CD4-positive, alpha-beta T cell (primary cell): ENCODE results near the gene CUTC. TPM values are rescaled to one million over a fixed set of nuclear protein-coding genes. Genes with fewer than 3 reads are reported as not detected.

Experiments used
- ATAC-seq: fragments of 200-7000 bp; cut with Tn5 transposase; one replicate; pipeline ENCODE4 v1.10.0; 2022; ENCODE audit warnings: mild to moderate bottlenecking; ENCODE audit not compliant: poor library complexity
- CTCF ChIA-PET: fragments of 350-600 bp; sonication (Branson Sonifier 250); formaldehyde crosslinking; loops from one replicate; lab custom pipeline; 2021; ENCODE audit warnings: antibody characterized with exemption, inconsistent platforms; lab: Charles Lee
- POLR2A ChIA-PET: fragments of 350-600 bp; sonication (Branson Sonifier 250); formaldehyde crosslinking; loops from one replicate; lab custom pipeline; 2021; ENCODE audit warnings: antibody characterized with exemption, inconsistent platforms; lab: Charles Lee
- DNase-seq, 14 experiments: peaks; one replicate each; pipeline ENCODE4 v3.0.0-alpha.2; 2013 to 2020; ENCODE audit warnings: mixed read lengths in 2 of 14
- H3K27ac ChIP-seq, 2 donors: one replicate each; pipeline versions ENCODE4 v1.5.1 to v1.7.0; 2013; ENCODE audit warnings: low read length in 2 of 2, low read depth in 1 of 2, mild to moderate bottlenecking in 1 of 2
- H3K27me3 ChIP-seq, 2 experiments: 1 replicate in 1 of 2; 2 replicates in 1 of 2; pipeline versions ENCODE4 v1.6.1 to v1.7.0; 2013; ENCODE audit warnings: low read length in 2 of 2, control low read depth in 1 of 2, mild to moderate bottlenecking in 1 of 2, moderate library complexity in 1 of 2; ENCODE audit not compliant: insufficient read depth in 2 of 2, control insufficient read depth in 1 of 2
- H3K36me3 ChIP-seq: one replicate; pipeline ENCODE4 v1.6.1; 2013; ENCODE audit warnings: low read length, control low read depth; ENCODE audit not compliant: insufficient read depth
- H3K4me1 ChIP-seq: one replicate; pipeline ENCODE4 v1.6.1; 2013; ENCODE audit warnings: low read length, control low read depth; ENCODE audit not compliant: insufficient read depth
- H3K4me3 ChIP-seq: one replicate; pipeline ENCODE4 v1.5.1; 2013; ENCODE audit warnings: mild to moderate bottlenecking, low read length, moderate library complexity
- H3K9me3 ChIP-seq, 2 experiments: 1 replicate in 1 of 2; 2 replicates in 1 of 2; pipeline versions ENCODE4 v1.6.1 to v1.7.0; 2013; ENCODE audit warnings: low read length in 2 of 2, mild to moderate bottlenecking in 2 of 2, control low read depth in 1 of 2, moderate library complexity in 1 of 2; ENCODE audit not compliant: control insufficient read depth in 1 of 2, insufficient read depth in 1 of 2
- H3K27ac Mint-ChIP-seq: one replicate; pipeline ENCODE4 v1.8.0; 2020; ENCODE audit warnings: mixed read lengths
- H3K27me3 Mint-ChIP-seq: one replicate; pipeline ENCODE4 v1.8.0; 2021; ENCODE audit warnings: mixed read lengths
- H3K36me3 Mint-ChIP-seq: one replicate; pipeline ENCODE4 v1.8.0; 2021; ENCODE audit warnings: low read depth, mixed read lengths
- H3K4me1 Mint-ChIP-seq: one replicate; pipeline ENCODE4 v1.8.0; 2021; ENCODE audit warnings: low read depth, mixed read lengths
- H3K4me3 Mint-ChIP-seq: one replicate; pipeline ENCODE4 v1.8.0; 2020; ENCODE audit warnings: mild to moderate bottlenecking, mixed read lengths
- H3K9me3 Mint-ChIP-seq: one replicate; pipeline ENCODE4 v1.8.0; 2020; ENCODE audit warnings: mixed read lengths
- CTCF ChIP-seq: fragments of 200-600 bp; IDR thresholded peaks from one replicate; pipeline ENCODE4 v1.8.0; 2022; ENCODE audit warnings: antibody characterized with exemption, mild to moderate bottlenecking
- intact Hi-C, 2 experiments: fragments of 100-400 bp; cut with DNase I in 1 of 2; cut with micrococcal nuclease in 1 of 2; formaldehyde crosslinking; loops; one replicate each; pipeline versions ENCODE4 v1.15.1 to v1.9.0; 2023 to 2025; cut with DNase I, micrococcal nuclease
- total RNA-seq, 174 experiments: library from RNA in 2 of 174; stranded (reverse) in 2 of 174; gene quantifications; one replicate each; pipeline ENCODE4 v1.2.3 and lab custom pipeline; 2021 to 2026

The CUTC gene
- total RNA-seq, 2 experiments from 2014 or later = 14.1 to 16.0 TPM

GRCh38 chr10:99689461-99689860, 42.6 kb upstream of the CUTC start:
- H3K4me3 ChIP-seq = no peak overlapping the region
- POLR2A ChIA-PET = no interaction called here
- no peaks in the 10 kb centered on the region for H3K27me3 ChIP-seq
- Mint-ChIP-seq H3K4me3 (no peak overlapping the region), H3K36me3 (peaks cover 38% of the 10 kb centered on the region), H3K27me3 (no peaks in the 10 kb centered on the region), H3K9me3 (no peaks in the 10 kb centered on the region), H3K27ac (no peak overlapping the region), H3K4me1 (no peaks in the 10 kb centered on the region)
- intact Hi-C loops = no loop called here
- no peak for TF ChIP-seq CTCF
- no peak overlapping the region for H3K27ac ChIP-seq
- H3K9me3 ChIP-seq = no peaks in the 10 kb centered on the region
- DNase-seq (no peak), ATAC-seq (no peak)
- peaks cover 20% of the 10 kb centered on the region for H3K36me3 ChIP-seq
- CTCF ChIA-PET = no interaction called here
- no peaks in the 10 kb centered on the region for H3K4me1 ChIP-seq

GRCh38 chr10:99693933-99694583, 38.0 kb upstream of the CUTC start:
- DNase-seq (no peak), ATAC-seq (no peak)
- TF ChIP-seq CTCF = no peak
- peaks cover 68% of the 10 kb centered on the region for H3K36me3 Mint-ChIP-seq
- H3K9me3 Mint-ChIP-seq = no peaks in the 10 kb centered on the region
- no peak overlapping the region for H3K4me3 Mint-ChIP-seq
- H3K27ac Mint-ChIP-seq = no peak overlapping the region
- Histone ChIP-seq H3K4me1 (no peaks in the 10 kb centered on the region), H3K27me3 (no peaks in the 10 kb centered on the region), H3K36me3 (peaks cover 34% of the 10 kb centered on the region), H3K27ac (no peak overlapping the region), H3K4me3 (no peak overlapping the region), H3K9me3 (no peaks in the 10 kb centered on the region)
- intact Hi-C loops = no loop called here
- POLR2A ChIA-PET = no interaction called here
- H3K4me1 Mint-ChIP-seq = no peaks in the 10 kb centered on the region
- CTCF ChIA-PET = no interaction called here
- no peaks in the 10 kb centered on the region for H3K27me3 Mint-ChIP-seq

- H3K27ac ChIP-seq = no peak overlapping the region
- no peak for TF ChIP-seq CTCF
- peaks cover 38% of the 10 kb centered on the region for H3K36me3 ChIP-seq
- no peak overlapping the region for H3K4me3 ChIP-seq
- no peaks in the 10 kb centered on the region for H3K27me3 Mint-ChIP-seq
- no peaks in the 10 kb centered on the region for H3K4me1 Mint-ChIP-seq
- H3K27me3 ChIP-seq = no peaks in the 10 kb centered on the region
- H3K9me3 ChIP-seq = no peaks in the 10 kb centered on the region
- no peaks in the 10 kb centered on the region for H3K4me1 ChIP-seq
- ChIA-PET CTCF (no interaction called here), POLR2A (no interaction called here)
- H3K27ac Mint-ChIP-seq = no peak overlapping the region
- peaks cover 76% of the 10 kb centered on the region for H3K36me3 Mint-ChIP-seq
- intact Hi-C loops = loop anchor here in 1 of 2 experiments (5.0 kb wide), 1 partner anchor 133 kb away; no protein-coding TSS in a partner anchor
- no peaks in the 10 kb centered on the region for H3K9me3 Mint-ChIP-seq
- no peak overlapping the region for H3K4me3 Mint-ChIP-seq
- DNase-seq = no peak
- ATAC-seq = no peak
Measured at GRCh38 chr10:99695761-99696160, 36.3 kb upstream of the CUTC start.
